Pancreas (tissue), 10 donors: ENCODE data around the gene ARL8A. TPM values are rescaled to one million over a fixed set of nuclear protein-coding genes. Genes with fewer than 3 reads are reported as not detected.

Experiments used
- ATAC-seq, 4 donors: fragments of 200-7000 bp; cut with Tn5 transposase; one replicate each; pipeline versions ENCODE4 v1.8.0 to v1.9.1; 2020; ENCODE audit warnings: mild to moderate bottlenecking in 4 of 4, moderate library complexity in 4 of 4
- DNase-seq, 6 donors: peaks; one replicate each; pipeline ENCODE4 v3.0.0-alpha.2; 2020
- FAIRE-seq: peaks from 2 replicates; lab custom pipeline; 2012; peaks lifted over from hg19 to GRCh38; lab: Jason Lieb, UNC
- H3K27ac ChIP-seq, 4 donors: fragments of 200-600 bp; sonication (generic); 1 replicate in 3 of 4; 2 replicates in 1 of 4; pipeline versions ENCODE4 v1.5.0 to v1.8.0; 2020
- H3K27me3 ChIP-seq, 4 donors: fragments of 200-600 bp; one replicate each; pipeline ENCODE4 v1.8.0; 2021
- H3K36me3 ChIP-seq, 3 donors: fragments of 200-600 bp; sonication (generic) in 1 of 3; one replicate each; pipeline versions ENCODE4 v1.5.0 to v1.8.0; 2020 to 2021
- H3K4me1 ChIP-seq, 3 donors: fragments of 200-600 bp; one replicate each; pipeline ENCODE4 v1.8.0; 2021
- H3K4me3 ChIP-seq, 4 donors: fragments of 200-600 bp; sonication (generic) in 2 of 4; one replicate each; pipeline versions ENCODE4 v1.5.0 to v1.8.0; 2020 to 2021
- H3K9me3 ChIP-seq, 4 donors: fragments of 200-600 bp; one replicate each; pipeline ENCODE4 v1.8.0; 2021
- CTCF ChIP-seq, 4 donors: fragments of 200-600 bp; sonication (generic) in 3 of 4; IDR thresholded peaks; one replicate each; pipeline versions ENCODE4 v1.5.0 to v1.8.0; 2021; ENCODE audit warnings: antibody characterized with exemption in 4 of 4
- WGBS, 2 donors: extraction: QIAGEN DNeasy Blood & Tissue Kit; methylation state at CpG; one replicate each; pipeline ENCODE4 v1.1.7; 2013; 5-methylcytosine and 5-hydroxymethylcytosine counted together
- intact Hi-C, 3 donors: fragments of 100-400 bp; cut with DNase I; formaldehyde crosslinking; loops; one replicate each; pipeline versions ENCODE4 v1.11.1 to v1.14.2; 2022
- polyA plus RNA-seq, 2 donors: library from polyadenylated mRNA; stranded (reverse); fragments of 200-250 nt; gene quantifications; one replicate each; pipeline ENCODE4 v1.2.3, GENCODE V29; 2013
- total RNA-seq, 6 donors: library from RNA; stranded (reverse); fragmentation: NEBNext Ultra II Directional in 4 of 6; extraction: Animal tissue kit (Norgen Biotek cat#: 25700) in 4 of 6; gene quantifications; one replicate each; pipeline versions ENCODE4 v1.2.1 to v1.2.4, GENCODE V29; 2021 to 2023
- donor health status: healthy with polysubstance abuse.
- donor health status: DM: no; HTN: no; CAD: no; lungs with moderate emphysema.
- donor health status: DM: no; HTN: no; CAD: no.
- donor health status: control.
- donor health status: control.
- donor health status: Bipolar disorder and iron deficiency.
- donor health status: DM: yes; HTN: yes; CAD: no.
- donor health status: DM: no; HTN: no; CAD: no.
- donor health status: DM: no; HTN: no; CAD: no.
- donor health status: DM: yes; HTN: yes; CAD: no.

The ARL8A gene
- total and polyA plus RNA-seq, 8 donors, result 14.8 to 30.4 (median 22.1) TPM

- Histone ChIP-seq H3K4me3 (no peak overlapping the region), H3K36me3 (no peaks in the 10 kb centered on the region), H3K27ac (no peak overlapping the region), H3K4me1 (no peaks in the 10 kb centered on the region), H3K9me3 (no peaks in the 10 kb centered on the region), H3K27me3 (no peaks in the 10 kb centered on the region)
- no peak for TF ChIP-seq CTCF (IDR thresholded peaks at IDR 0.05)
- DNase-seq, result no peak
- 80 to 92% methylated on average over 10 of the region's 10 CpGs for WGBS, 2 donors
- intact Hi-C loops, result loop anchor here in 2 of 3 donors (5.0 kb wide), 1 partner anchor 121 kb away; no protein-coding TSS in a partner anchor
- FAIRE-seq, result no peak
- ATAC-seq, result no peak
Observed at GRCh38 chr1:202123336-202123813, 21.2 kb downstream of the ARL8A start.

- 44 to 48% methylated on average over 18 to 19 of the region's 19 CpGs for WGBS, 2 donors
- peak in 1 of 4 donors; percentile 13 for TF ChIP-seq CTCF (IDR thresholded peaks at IDR 0.05)
- Histone ChIP-seq H3K36me3 (no peaks in the 10 kb centered on the region), H3K4me1 (no peaks in the 10 kb centered on the region), H3K4me3 (no peak within 1 kb of the TSS), H3K27me3 (no peaks in the 10 kb centered on the region), H3K9me3 (no peaks in the 10 kb centered on the region), H3K27ac (no peak within 1 kb of the TSS)
- FAIRE-seq, result no peak
- ATAC-seq, result peak in 3 of 4 donors; percentile 56 to 68 (median 67)
- peak in 4 of 6 donors; percentile 60 to 83 (median 69) for DNase-seq
- intact Hi-C loops, result loop anchor here in 2 of 3 donors (5.0 kb wide), 1 partner anchor 120 kb away; no protein-coding TSS in a partner anchor
Observed at GRCh38 chr1:202122639-202123335, 21.8 kb downstream of the ARL8A start, which contains the start of gene GPR37L1. TSS of gene GPR37L1 (plus strand) at chr1:202122917. CDS start at chr1:202122964, 47 bp downstream.

GRCh38 chr1:202121006-202121405, 23.5 kb downstream of the ARL8A start:
- H3K27ac ChIP-seq, result no peak overlapping the region
- 60 to 69% methylated on average over 7 of the region's 7 CpGs for WGBS, 2 donors
- H3K27me3 ChIP-seq, result no peaks in the 10 kb centered on the region
- ATAC-seq (no peak), FAIRE-seq (no peak), DNase-seq (no peak)
- H3K9me3 ChIP-seq, result no peaks in the 10 kb centered on the region
- no peaks in the 10 kb centered on the region for H3K4me1 ChIP-seq
- no peaks in the 10 kb centered on the region for H3K36me3 ChIP-seq
- no peak for TF ChIP-seq CTCF (IDR thresholded peaks at IDR 0.05)
- intact Hi-C loops, result loop anchor here in 2 of 3 donors (5.0 kb wide), 1 partner anchor 119 kb away; no protein-coding TSS in a partner anchor
- H3K4me3 ChIP-seq, result no peak overlapping the region

- FAIRE-seq (no peak), DNase-seq (no peak)
- intact Hi-C loops, result loop anchor here in 1 of 3 donors (10.0 kb wide), 1 partner anchor 113 kb away; no protein-coding TSS in a partner anchor
Observed at GRCh38 chr1:202117898-202118371, 26.6 kb downstream of the ARL8A start.

More at GRCh38 chr1:202117898-202118371, 26.6 kb downstream of the ARL8A start:
- no peak overlapping the region for H3K27ac ChIP-seq
- H3K9me3 ChIP-seq, result no peaks in the 10 kb centered on the region
- no peak for TF ChIP-seq CTCF (IDR thresholded peaks at IDR 0.05)
- H3K36me3 ChIP-seq, result no peaks in the 10 kb centered on the region
- 66 to 71% methylated on average over 10 of the region's 10 CpGs for WGBS, 2 donors
- ATAC-seq, result no peak
- H3K4me3 ChIP-seq, result no peak overlapping the region
- no peaks in the 10 kb centered on the region for H3K27me3 ChIP-seq
- H3K4me1 ChIP-seq, result peaks cover 5 to 24% (median 15%) of the 10 kb centered on the region in 3 donors
